SH-SY5Y (cell line): ENCODE results near the gene DMD.

Experiments used
- GATA2 ChIP-seq: IDR thresholded peaks from 2 replicates; pipeline ENCODE4 v1.6.1; 2011; ENCODE audit warnings: mild to moderate bottlenecking, low read depth, low read length
- GATA3 ChIP-seq: IDR thresholded peaks from 2 replicates; pipeline ENCODE4 v1.6.1; 2011; ENCODE audit warnings: low read depth, mild to moderate bottlenecking, low read length, moderate library complexity

GRCh38 chrX:32877592-32877991, 333.8 kb downstream of the DMD start:
- TF ChIP-seq GATA2 (no peak), GATA3 (no peak)
